ENCODE results near the gene TCF7. TPM values are rescaled to one million over a fixed set of nuclear protein-coding genes. Genes with fewer than 3 reads are reported as not detected.
A peak's percentile ranks its signal among the peaks of the same experiment; 100 is the strongest.

Gene TCF7
- total RNA-seq, 2 experiments from 2014 or later = 0.97 to 1.1 TPM

- Histone ChIP-seq H3K36me3 (ENCODE audit: insufficient read depth, low read length) (peaks cover 8% of the 10 kb centered on the region), H3K9me2 (ENCODE audit: insufficient read depth, low read length) (no peaks in the 10 kb centered on the region), H2AFZ (ENCODE audit: low read length) (no peak overlapping the region), H4K20me1 (ENCODE audit: insufficient read depth, low read length) (no peaks in the 10 kb centered on the region), H3K4me2 (ENCODE audit: low read length) (peak overlapping the region; percentile 14; the same call in 1 of the 2 replicates), H3K4me3 (ENCODE audit: low read depth, low read length, poor library complexity, severe bottlenecking) (no peak overlapping the region), H3K27ac (ENCODE audit: low read depth, low read length, poor library complexity, severe bottlenecking) (no peak overlapping the region), H3K4me1 (ENCODE audit: insufficient read depth, low read length, poor library complexity, severe bottlenecking) (peaks cover 14% of the 10 kb centered on the region), H3K9me3 (ENCODE audit: low read length) (no peaks in the 10 kb centered on the region), H3K79me2 (ENCODE audit: insufficient read depth, low read depth, low read length) (no peaks in the 10 kb centered on the region)
- peak; percentile 42 for DNase-seq (ENCODE audit: low spot score)
- ChIA-PET POLR2A (interaction anchor here (0.6 kb wide), 1 partner anchor 78 kb away, joined by 6 read pairs; no protein-coding TSS in a partner anchor), CTCF (ENCODE audit: unreplicated experiment) (interaction anchor here (0.6 kb wide), 1 partner anchor 8 kb away, joined by 3 read pairs; no protein-coding TSS in a partner anchor)
- no peak for TF ChIP-seq EZH2phosphoT487 (IDR thresholded peaks at IDR 0.05; ENCODE audit: borderline replicate concordance, low read depth, low read length)
- peak; percentile 72 for TF ChIP-seq CTCF (conservative IDR thresholded peaks at IDR 0.05; ENCODE audit: low read length)
- no TSS peak for BruUV-seq (replicated peaks)
- intact Hi-C loops (cut with micrococcal nuclease; ENCODE audit: unreplicated experiment) = no loop called here
These were observed 18.1 kb downstream of the TCF7 start for GRCh38 chr5:134132372-134133187.

GRCh38 chr5:134133188-134133994, 18.9 kb downstream of the TCF7 start:
- POLR2A ChIA-PET = no interaction called here
- H3K4me3 ChIP-seq (ENCODE audit: low read depth, low read length, poor library complexity, severe bottlenecking) = no peak overlapping the region
- no peaks in the 10 kb centered on the region for H3K9me3 ChIP-seq (ENCODE audit: low read length)
- H3K27ac ChIP-seq (ENCODE audit: low read depth, low read length, poor library complexity, severe bottlenecking) = no peak overlapping the region
- H4K20me1 ChIP-seq (ENCODE audit: insufficient read depth, low read length) = no peaks in the 10 kb centered on the region
- TF ChIP-seq CTCF (conservative IDR thresholded peaks at IDR 0.05; ENCODE audit: low read length) (no peak), EZH2phosphoT487 (IDR thresholded peaks at IDR 0.05; ENCODE audit: borderline replicate concordance, low read depth, low read length) (no peak)
- no peak overlapping the region for H2AFZ ChIP-seq (ENCODE audit: low read length)
- intact Hi-C loops (cut with micrococcal nuclease; ENCODE audit: unreplicated experiment) = no loop called here
- peaks cover 22% of the 10 kb centered on the region for H3K4me1 ChIP-seq (ENCODE audit: insufficient read depth, low read length, poor library complexity, severe bottlenecking)
- DNase-seq (ENCODE audit: low spot score) = no peak
- BruUV-seq (replicated peaks) = no TSS peak
- peaks cover 8% of the 10 kb centered on the region for H3K36me3 ChIP-seq (ENCODE audit: insufficient read depth, low read length)
- H3K79me2 ChIP-seq (ENCODE audit: insufficient read depth, low read depth, low read length) = no peaks in the 10 kb centered on the region
- CTCF ChIA-PET (ENCODE audit: unreplicated experiment) = no interaction called here
- no peak overlapping the region for H3K4me2 ChIP-seq (ENCODE audit: low read length)
- no peaks in the 10 kb centered on the region for H3K9me2 ChIP-seq (ENCODE audit: insufficient read depth, low read length)

Measured in OCI-LY7 (cell line).